Measurements from ENCODE around the gene BOLA2B.
"Not testable (repeated sequence)": the region's sequence is repeated elsewhere in the genome, so short reads cannot be mapped to it uniquely, and the experiment has no call there.

Gene BOLA2B

DNA sequence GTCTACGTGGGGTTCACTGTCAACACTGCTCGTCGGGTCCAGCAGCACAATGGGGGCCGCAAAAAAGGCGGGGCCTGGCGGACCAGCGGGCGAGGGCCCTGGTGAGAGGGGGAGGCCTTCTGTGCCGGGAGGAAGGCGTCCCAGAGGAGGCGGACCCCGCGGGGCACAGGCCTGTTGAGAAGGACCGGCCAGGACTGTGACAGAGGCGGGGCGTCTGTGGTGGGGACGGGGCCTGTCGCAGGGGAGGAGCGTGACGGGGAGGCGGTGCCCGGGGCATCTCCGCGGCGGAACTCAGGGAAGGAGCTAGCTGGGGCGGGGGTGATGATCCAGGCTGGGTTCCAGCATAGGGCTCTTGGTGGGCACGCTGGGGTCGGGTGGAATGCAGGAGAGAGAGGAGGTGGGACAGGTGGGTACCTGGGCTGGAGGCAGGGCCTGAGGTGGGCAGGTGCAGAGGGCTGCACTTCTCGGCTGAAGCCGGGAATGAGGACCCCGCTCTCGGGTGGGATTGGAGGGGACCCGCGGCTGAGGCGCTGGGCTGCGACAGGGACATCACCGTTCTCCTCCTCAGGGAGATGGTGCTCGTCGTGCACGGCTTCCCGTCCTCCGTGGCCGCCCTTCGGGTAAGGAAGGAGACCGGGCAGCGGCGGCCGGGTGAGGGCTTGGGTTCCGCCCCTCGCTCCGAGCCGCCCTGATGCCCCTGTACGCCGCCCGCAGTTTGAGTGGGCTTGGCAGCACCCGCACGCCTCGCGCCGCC is 883 bp upstream of the BOLA2B start:
- peak overlapping the region; percentile 68 for H3K4me3 ChIP-seq (ENCODE audit: low read depth, low read length)
- H3K79me2 ChIP-seq (ENCODE audit: control insufficient read depth, insufficient read depth, low read length, unreplicated experiment); H3K27ac ChIP-seq (ENCODE audit: low read depth, low read length); H3K27me3 ChIP-seq (ENCODE audit: insufficient read depth, low read length); H3K36me3 ChIP-seq (ENCODE audit: insufficient read depth, low read length); H2AFZ ChIP-seq (ENCODE audit: low read length, unreplicated experiment); H3K4me1 ChIP-seq (ENCODE audit: control insufficient read depth, insufficient read depth, low read length, unreplicated experiment): not testable (repeated sequence)

DNA sequence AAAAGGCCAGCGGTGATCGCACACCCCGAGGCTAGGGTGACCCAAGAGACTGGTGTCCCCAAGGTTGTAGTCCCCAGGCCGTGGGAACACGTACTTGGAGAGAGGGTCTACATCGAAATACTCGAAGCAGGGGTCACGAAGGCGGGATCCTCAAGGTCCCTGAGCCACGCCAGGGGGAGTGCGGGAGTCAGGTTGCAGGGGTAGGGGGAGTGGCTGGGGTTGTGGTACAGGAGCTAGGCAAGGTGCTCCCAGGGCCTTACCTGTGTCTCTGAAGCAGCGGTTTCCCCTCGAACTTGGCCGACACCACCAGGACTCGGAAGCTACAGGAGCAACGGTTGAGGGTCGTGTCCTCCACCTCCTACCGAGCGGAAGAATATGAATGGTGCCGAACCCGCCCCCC is 368 bp downstream of the BOLA2B start:
- not testable (repeated sequence) for H3K79me2 ChIP-seq (ENCODE audit: control insufficient read depth, insufficient read depth, low read length, unreplicated experiment); H3K36me3 ChIP-seq (ENCODE audit: insufficient read depth, low read length); H3K4me1 ChIP-seq (ENCODE audit: control insufficient read depth, insufficient read depth, low read length, unreplicated experiment); H2AFZ ChIP-seq (ENCODE audit: low read length, unreplicated experiment); H3K4me3 ChIP-seq (ENCODE audit: low read depth, low read length); H3K27me3 ChIP-seq (ENCODE audit: insufficient read depth, low read length); H3K27ac ChIP-seq (ENCODE audit: low read depth, low read length)

DNA sequence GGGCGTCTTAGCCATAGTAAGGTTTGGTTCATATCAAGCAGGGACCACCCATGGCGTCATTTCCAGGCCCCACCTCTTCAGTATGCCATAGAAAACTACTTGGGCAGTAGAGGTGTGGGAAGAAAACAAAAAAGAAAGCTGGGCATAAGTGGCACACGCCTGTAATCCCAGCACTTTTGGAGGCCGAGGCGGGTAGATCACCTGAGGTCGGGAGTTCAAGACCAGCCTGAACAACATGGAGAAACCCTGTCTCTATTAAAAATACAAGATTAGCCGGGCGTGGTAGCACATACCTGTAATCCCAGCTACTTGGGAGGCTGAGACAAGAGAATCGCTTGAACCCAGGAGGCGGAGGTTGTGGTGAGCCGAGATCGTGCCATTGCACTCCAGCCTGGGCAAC is 2.3 kb downstream of the BOLA2B start:
- not testable (repeated sequence) for H3K4me3 ChIP-seq (ENCODE audit: low read depth, low read length); H3K4me1 ChIP-seq (ENCODE audit: control insufficient read depth, insufficient read depth, low read length, unreplicated experiment); H3K27ac ChIP-seq (ENCODE audit: low read depth, low read length); H3K36me3 ChIP-seq (ENCODE audit: insufficient read depth, low read length); H3K79me2 ChIP-seq (ENCODE audit: control insufficient read depth, insufficient read depth, low read length, unreplicated experiment); H3K27me3 ChIP-seq (ENCODE audit: insufficient read depth, low read length); H2AFZ ChIP-seq (ENCODE audit: low read length, unreplicated experiment)

DNA sequence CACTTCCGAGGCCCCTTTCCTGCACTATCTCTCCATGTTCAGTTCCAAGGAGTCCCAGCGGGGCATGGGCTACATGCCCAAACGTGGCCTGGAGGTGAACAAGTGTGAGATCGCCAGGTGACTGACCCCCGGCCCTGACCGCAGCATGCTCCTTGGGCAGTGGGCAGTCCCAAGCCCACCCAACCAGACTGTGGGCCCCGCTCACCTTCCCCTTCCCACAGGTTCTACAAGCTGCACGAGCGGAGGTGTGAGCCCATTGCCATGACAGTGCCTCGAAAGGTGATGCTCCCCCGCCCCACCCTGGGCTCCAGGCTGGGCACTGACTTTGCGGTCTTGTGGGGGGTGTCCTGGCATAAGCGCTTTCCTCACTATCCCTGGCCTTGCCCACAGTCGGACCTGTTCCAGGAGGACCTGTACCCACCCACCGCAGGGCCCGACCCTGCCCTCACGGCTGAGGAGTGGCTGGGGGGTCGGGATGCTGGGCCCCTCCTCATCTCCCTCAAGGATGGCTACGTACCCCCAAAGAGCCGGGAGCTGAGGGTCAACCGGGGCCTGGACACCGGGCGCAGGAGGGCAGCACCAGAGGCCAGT is 5.4 kb downstream of the BOLA2B start:
- H3K36me3 ChIP-seq (ENCODE audit: insufficient read depth, low read length) = no peaks in the 10 kb centered on the region
- H3K27me3 ChIP-seq (ENCODE audit: insufficient read depth, low read length) = no peaks in the 10 kb centered on the region
- H3K4me1 ChIP-seq (ENCODE audit: control insufficient read depth, insufficient read depth, low read length, unreplicated experiment) = no peaks in the 10 kb centered on the region
- H3K79me2 ChIP-seq (ENCODE audit: control insufficient read depth, insufficient read depth, low read length, unreplicated experiment) = no peaks in the 10 kb centered on the region
- no peak overlapping the region for H3K4me3 ChIP-seq (ENCODE audit: low read depth, low read length)
- H3K27ac ChIP-seq (ENCODE audit: low read depth, low read length) = no peak overlapping the region
- no peak overlapping the region for H2AFZ ChIP-seq (ENCODE audit: low read length, unreplicated experiment)

DNA sequence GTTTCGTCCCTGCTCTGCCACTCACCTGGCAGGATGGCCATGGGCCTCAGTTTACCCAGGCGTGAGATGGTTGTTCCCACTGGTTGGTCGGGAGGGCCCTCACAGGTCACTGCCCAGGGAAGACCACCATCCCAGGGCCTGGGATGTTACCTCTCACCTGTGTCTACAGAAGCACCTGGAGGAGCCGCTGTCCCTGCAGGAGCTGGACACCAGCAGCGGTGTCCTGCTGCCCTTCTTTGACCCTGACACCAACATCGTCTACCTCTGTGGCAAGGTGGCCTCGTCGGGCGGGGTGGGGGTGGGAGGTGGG is 6.0 kb downstream of the BOLA2B start:
- H3K27ac ChIP-seq (ENCODE audit: low read depth, low read length) = no peak overlapping the region
- no peaks in the 10 kb centered on the region for H3K4me1 ChIP-seq (ENCODE audit: control insufficient read depth, insufficient read depth, low read length, unreplicated experiment)
- no peak overlapping the region for H3K4me3 ChIP-seq (ENCODE audit: low read depth, low read length)
- H3K36me3 ChIP-seq (ENCODE audit: insufficient read depth, low read length) = no peaks in the 10 kb centered on the region
- H3K79me2 ChIP-seq (ENCODE audit: control insufficient read depth, insufficient read depth, low read length, unreplicated experiment) = no peaks in the 10 kb centered on the region
- H3K27me3 ChIP-seq (ENCODE audit: insufficient read depth, low read length) = no peaks in the 10 kb centered on the region
- H2AFZ ChIP-seq (ENCODE audit: low read length, unreplicated experiment) = no peak overlapping the region

DNA sequence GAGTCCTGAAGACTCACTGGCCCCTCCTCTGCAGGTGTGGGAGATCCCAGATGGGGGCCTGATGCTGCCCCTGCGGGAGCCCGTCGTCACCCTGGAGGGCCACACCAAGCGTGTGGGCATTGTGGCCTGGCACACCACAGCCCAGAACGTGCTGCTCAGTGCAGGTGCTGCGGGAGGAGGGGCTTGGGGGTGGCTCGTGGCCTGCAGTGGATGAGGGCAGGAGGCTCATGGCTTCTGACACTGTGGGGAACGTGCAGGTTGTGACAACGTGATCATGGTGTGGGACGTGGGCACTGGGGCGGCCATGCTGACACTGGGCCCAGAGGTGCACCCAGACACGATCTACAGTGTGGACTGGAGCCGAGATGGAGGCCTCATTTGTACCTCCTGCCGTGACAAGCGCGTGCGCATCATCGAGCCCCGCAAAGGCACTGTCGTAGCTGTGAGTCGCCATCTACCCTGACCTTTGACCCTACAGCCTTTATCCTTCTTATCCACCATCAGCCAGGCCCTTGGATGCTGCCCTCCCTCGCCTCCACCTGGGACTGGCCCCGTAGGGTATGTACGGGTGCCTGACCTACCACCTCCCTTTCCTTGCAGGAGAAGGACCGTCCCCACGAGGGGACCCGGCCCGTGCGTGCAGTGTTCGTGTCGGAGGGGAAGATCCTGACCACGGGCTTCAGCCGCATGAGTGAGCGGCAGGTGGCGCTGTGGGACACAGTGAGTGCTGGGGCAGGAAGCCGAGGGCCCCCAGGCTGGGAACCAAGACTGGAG is 6.5 kb downstream of the BOLA2B start:
- Histone ChIP-seq H3K36me3 (ENCODE audit: insufficient read depth, low read length) (no peaks in the 10 kb centered on the region), H3K4me3 (ENCODE audit: low read depth, low read length) (no peak overlapping the region), H3K79me2 (ENCODE audit: control insufficient read depth, insufficient read depth, low read length, unreplicated experiment) (no peaks in the 10 kb centered on the region), H3K27me3 (ENCODE audit: insufficient read depth, low read length) (no peaks in the 10 kb centered on the region), H3K4me1 (ENCODE audit: control insufficient read depth, insufficient read depth, low read length, unreplicated experiment) (no peaks in the 10 kb centered on the region), H2AFZ (ENCODE audit: low read length, unreplicated experiment) (no peak overlapping the region), H3K27ac (ENCODE audit: low read depth, low read length) (no peak overlapping the region)

DNA sequence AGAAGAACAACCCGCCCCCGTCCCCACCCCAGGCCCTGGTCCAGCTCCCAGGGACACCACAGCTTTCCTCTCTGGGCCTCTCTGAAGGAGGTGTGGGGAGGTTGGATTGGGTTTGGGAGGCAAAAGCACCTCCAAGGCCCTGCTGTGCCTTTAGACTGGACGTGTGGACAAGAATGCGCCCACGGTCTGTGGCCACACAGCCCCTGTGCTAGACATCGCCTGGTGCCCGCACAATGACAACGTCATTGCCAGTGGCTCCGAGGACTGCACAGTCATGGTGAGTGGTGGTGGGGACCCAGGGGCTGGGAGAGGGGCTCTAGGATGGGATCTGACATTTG is 7.1 kb downstream of the BOLA2B start:
- Histone ChIP-seq H3K4me3 (ENCODE audit: low read depth, low read length) (no peak overlapping the region), H2AFZ (ENCODE audit: low read length, unreplicated experiment) (no peak overlapping the region), H3K4me1 (ENCODE audit: control insufficient read depth, insufficient read depth, low read length, unreplicated experiment) (no peaks in the 10 kb centered on the region), H3K27me3 (ENCODE audit: insufficient read depth, low read length) (no peaks in the 10 kb centered on the region), H3K79me2 (ENCODE audit: control insufficient read depth, insufficient read depth, low read length, unreplicated experiment) (no peaks in the 10 kb centered on the region), H3K27ac (ENCODE audit: low read depth, low read length) (no peak overlapping the region), H3K36me3 (ENCODE audit: insufficient read depth, low read length) (no peaks in the 10 kb centered on the region)

DNA sequence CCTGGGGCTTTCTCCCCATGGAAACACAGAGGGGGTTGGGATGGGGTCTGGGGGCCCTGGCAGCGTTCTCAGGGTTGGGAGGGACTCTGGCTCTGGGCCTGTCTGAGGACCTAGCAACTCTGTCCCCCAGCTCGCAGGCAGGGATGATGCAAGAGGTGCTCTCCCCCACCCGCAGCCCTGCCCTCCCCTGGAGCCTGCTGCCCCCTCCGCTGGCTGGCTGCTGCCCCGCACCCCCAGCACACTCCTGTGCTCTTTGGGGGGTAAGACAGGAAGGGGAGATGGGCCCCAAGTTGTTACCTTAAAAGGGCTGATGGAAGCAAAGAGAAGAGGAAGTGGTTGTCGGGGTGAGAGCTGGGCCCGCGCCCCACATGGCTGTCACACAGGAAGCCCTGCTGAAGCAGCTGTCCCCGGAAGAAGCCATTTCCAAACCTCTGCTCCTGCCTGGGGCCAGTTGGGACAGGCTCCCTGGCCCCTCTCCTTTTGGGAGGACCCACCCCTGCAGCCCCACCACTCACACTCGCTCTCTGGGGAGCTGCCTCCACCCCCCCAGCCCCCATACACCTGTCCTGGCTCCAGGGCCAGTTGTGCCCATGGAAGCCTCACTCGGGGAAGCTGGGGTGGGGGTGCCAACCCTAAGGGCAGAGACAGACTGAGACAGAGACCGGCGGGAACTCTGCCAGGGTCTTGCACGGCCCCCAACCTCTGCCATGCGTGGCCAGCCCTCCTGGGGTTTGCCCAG is 7.6 kb downstream of the BOLA2B start:
- no peaks in the 10 kb centered on the region for H3K27me3 ChIP-seq (ENCODE audit: insufficient read depth, low read length)
- H2AFZ ChIP-seq (ENCODE audit: low read length, unreplicated experiment) = no peak overlapping the region
- no peak overlapping the region for H3K27ac ChIP-seq (ENCODE audit: low read depth, low read length)
- H3K36me3 ChIP-seq (ENCODE audit: insufficient read depth, low read length) = no peaks in the 10 kb centered on the region
- no peaks in the 10 kb centered on the region for H3K79me2 ChIP-seq (ENCODE audit: control insufficient read depth, insufficient read depth, low read length, unreplicated experiment)
- H3K4me3 ChIP-seq (ENCODE audit: low read depth, low read length) = no peak overlapping the region
- no peaks in the 10 kb centered on the region for H3K4me1 ChIP-seq (ENCODE audit: control insufficient read depth, insufficient read depth, low read length, unreplicated experiment)

DNA sequence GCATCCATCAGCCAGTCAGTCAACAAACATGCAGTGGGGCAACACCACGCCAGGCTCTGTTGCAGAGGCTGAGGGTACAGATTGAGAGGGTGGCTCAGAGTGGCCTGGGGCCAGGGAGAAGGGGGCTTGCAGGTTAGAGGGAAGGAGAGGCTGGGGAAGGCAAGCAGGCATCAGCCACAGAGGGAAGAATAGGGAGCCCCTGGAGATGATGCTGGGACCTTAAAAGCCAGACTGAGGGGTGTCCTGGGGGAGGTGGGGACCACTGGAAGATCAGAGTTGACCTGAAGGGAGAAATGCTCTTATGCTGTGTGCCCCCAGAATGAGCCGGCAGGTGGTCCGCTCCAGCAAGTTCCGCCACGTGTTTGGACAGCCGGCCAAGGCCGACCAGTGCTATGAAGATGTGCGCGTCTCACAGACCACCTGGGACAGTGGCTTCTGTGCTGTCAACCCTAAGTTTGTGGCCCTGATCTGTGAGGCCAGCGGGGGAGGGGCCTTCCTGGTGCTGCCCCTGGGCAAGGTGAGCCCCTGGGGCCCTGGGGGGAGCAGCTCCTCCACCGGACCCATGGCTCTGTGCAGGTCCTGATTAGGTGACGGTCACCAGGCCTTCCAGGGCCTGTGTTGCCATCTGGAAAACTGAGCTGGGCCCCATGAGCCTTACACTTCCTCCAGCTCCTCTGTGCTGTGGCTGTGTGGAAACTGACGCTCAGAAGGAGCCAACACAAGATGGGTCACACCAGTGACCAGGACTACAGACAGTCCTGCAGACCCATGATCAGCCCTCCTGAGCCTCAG is 8.4 kb downstream of the BOLA2B start:
- Histone ChIP-seq H3K79me2 (ENCODE audit: control insufficient read depth, insufficient read depth, low read length, unreplicated experiment) (no peaks in the 10 kb centered on the region), H3K4me1 (ENCODE audit: control insufficient read depth, insufficient read depth, low read length, unreplicated experiment) (no peaks in the 10 kb centered on the region), H2AFZ (ENCODE audit: low read length, unreplicated experiment) (no peak overlapping the region), H3K27me3 (ENCODE audit: insufficient read depth, low read length) (no peaks in the 10 kb centered on the region), H3K4me3 (ENCODE audit: low read depth, low read length) (no peak overlapping the region), H3K36me3 (ENCODE audit: insufficient read depth, low read length) (no peaks in the 10 kb centered on the region), H3K27ac (ENCODE audit: low read depth, low read length) (no peak overlapping the region)

DNA sequence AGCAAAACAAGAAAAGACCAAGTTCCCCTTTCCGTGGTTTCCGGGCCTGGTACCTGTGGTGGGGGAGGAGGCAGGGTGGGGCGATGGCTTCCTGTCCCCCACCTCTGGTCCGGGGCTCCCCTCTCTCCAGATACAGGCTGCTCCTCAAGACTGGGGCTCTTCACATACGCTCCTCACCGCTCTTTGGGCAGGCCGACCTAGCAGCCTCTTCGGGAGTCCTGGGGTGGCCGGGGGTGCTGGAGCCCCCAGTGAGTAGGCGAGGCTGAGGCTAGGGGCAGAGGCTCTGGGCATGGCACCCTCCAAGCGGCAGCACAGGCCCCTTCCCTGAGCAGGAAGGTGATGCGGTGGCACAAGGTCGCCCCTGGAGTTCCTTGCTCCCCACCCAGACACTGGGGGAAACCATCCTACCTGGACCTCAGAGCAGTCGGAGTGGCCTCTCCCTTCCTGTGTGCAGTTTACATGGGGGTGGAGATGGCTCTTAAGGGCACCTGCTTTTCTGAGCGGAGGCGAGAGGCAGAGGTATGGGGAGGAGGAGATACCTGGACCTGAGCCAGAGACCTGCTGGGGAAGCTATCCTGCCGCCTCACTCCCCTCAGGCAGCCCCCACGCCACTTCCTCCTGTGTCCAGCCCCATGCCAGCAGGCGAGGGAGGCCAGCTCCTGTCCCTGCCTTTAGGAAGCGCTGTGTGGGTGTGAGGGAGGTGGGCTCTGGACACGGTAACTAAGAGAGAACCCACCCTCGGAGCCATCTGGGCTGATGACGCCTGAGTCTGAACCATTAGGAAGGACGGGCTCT is 9.2 kb downstream of the BOLA2B start:
- H3K4me3 ChIP-seq (ENCODE audit: low read depth, low read length) = peak overlapping the region; percentile 77
- no peak overlapping the region for H2AFZ ChIP-seq (ENCODE audit: low read length, unreplicated experiment)
- no peaks in the 10 kb centered on the region for H3K36me3 ChIP-seq (ENCODE audit: insufficient read depth, low read length)
- H3K27me3 ChIP-seq (ENCODE audit: insufficient read depth, low read length) = no peaks in the 10 kb centered on the region
- H3K4me1 ChIP-seq (ENCODE audit: control insufficient read depth, insufficient read depth, low read length, unreplicated experiment) = no peaks in the 10 kb centered on the region
- H3K79me2 ChIP-seq (ENCODE audit: control insufficient read depth, insufficient read depth, low read length, unreplicated experiment) = no peaks in the 10 kb centered on the region
- no peak overlapping the region for H3K27ac ChIP-seq (ENCODE audit: low read depth, low read length)

Data from ACC112 (cell line).